ENCODE measurements around the gene CRLF3. TPM values are rescaled to one million over a fixed set of nuclear protein-coding genes. Genes with fewer than 3 reads are reported as not detected.

The CRLF3 gene, protein sequence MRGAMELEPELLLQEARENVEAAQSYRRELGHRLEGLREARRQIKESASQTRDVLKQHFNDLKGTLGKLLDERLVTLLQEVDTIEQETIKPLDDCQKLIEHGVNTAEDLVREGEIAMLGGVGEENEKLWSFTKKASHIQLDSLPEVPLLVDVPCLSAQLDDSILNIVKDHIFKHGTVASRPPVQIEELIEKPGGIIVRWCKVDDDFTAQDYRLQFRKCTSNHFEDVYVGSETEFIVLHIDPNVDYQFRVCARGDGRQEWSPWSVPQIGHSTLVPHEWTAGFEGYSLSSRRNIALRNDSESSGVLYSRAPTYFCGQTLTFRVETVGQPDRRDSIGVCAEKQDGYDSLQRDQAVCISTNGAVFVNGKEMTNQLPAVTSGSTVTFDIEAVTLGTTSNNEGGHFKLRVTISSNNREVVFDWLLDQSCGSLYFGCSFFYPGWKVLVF
- 14.1 and 14.3 TPM in 2 replicates for total RNA-seq
- long read RNA-seq, transcript CRLF3-201 (8 exons, 2,957 nt) = major isoform, 44 of 62 reads
- long read RNA-seq, partial matches to known transcripts = 8 of 62 reads
- long read RNA-seq, other reads (novel, unspliced or antisense) = 10 of 62 reads

DNA sequence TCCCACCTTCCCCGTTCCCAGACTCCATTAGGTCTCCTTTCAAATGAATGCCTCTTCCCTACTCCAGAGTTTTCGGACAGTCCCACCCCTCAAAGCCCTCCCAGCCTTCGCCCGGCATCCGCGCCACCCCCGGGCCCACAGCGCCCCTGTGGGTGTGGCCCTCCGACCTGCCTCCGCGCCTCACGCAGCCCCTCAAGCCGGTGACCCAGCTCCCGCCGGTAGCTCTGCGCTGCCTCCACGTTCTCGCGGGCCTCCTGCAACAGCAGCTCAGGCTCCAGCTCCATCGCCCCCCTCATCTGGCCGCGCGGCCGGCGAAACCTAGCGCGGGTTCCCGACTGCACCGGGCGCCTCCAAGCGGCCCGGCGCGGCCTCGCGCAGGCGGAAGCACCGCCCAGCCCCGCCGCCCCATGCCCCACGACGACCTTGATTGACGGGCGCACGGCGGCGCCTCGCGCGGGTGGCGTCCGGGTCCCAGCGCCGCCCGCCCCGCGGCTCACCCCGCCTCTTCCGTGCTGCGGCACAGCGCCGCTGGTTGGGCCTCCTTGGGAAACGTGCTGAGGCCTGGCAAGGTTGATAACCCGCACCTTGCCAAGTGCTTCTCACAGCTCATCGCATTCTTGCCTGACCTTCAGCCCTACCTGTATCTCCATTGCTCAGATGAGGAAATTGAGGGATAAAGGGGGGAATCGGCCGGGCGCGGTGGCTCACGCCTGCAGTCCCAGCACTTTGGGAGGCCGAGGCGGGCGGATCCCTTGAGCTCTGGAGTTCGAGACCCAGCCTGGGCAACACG is at the start of gene CRLF3:
TSS of gene CRLF3 (minus strand) at position 337 of the 790 bp plus-strand sequence. CDS start at position 296, 41 bp downstream.
- Mint-ChIP-seq H3K27ac (ENCODE audit: unreplicated experiment) (peak within 1 kb of the TSS; percentile 85), H3K9me3 (no peaks in the 10 kb centered on the region), H3K4me1 (peaks cover 28% of the 10 kb centered on the region), H3K4me3 (peak within 1 kb of the TSS; percentile 88), H3K36me3 (ENCODE audit: low read depth) (no peaks in the 10 kb centered on the region), H3K27me3 (ENCODE audit: low read depth) (no peaks in the 10 kb centered on the region)
- DNase-seq (ENCODE audit: low read depth, low spot score) = peak; percentile 85
- TF ChIP-seq CTCF (conservative IDR thresholded peaks at IDR 0.05) = peak; percentile 64

GRCh38 chr17:30869005-30869404 is 44.5 kb upstream of the CRLF3 start:
- Mint-ChIP-seq H3K36me3 (ENCODE audit: low read depth) (peaks cover 23% of the 10 kb centered on the region), H3K27ac (ENCODE audit: unreplicated experiment) (no peak overlapping the region), H3K9me3 (no peaks in the 10 kb centered on the region), H3K4me3 (no peak overlapping the region), H3K4me1 (no peaks in the 10 kb centered on the region), H3K27me3 (ENCODE audit: low read depth) (no peaks in the 10 kb centered on the region)
- no peak for DNase-seq (ENCODE audit: low read depth, low spot score)
- TF ChIP-seq CTCF (conservative IDR thresholded peaks at IDR 0.05) = no peak

GRCh38 chr17:30864636-30865035 is 40.1 kb upstream of the CRLF3 start:
- H3K27ac Mint-ChIP-seq (ENCODE audit: unreplicated experiment) = no peak overlapping the region
- DNase-seq (ENCODE audit: low read depth, low spot score) = no peak
- no peaks in the 10 kb centered on the region for H3K27me3 Mint-ChIP-seq (ENCODE audit: low read depth)
- peaks cover 24% of the 10 kb centered on the region for H3K36me3 Mint-ChIP-seq (ENCODE audit: low read depth)
- no peaks in the 10 kb centered on the region for H3K9me3 Mint-ChIP-seq
- no peak for TF ChIP-seq CTCF (conservative IDR thresholded peaks at IDR 0.05)
- no peak overlapping the region for H3K4me3 Mint-ChIP-seq
- no peaks in the 10 kb centered on the region for H3K4me1 Mint-ChIP-seq

GRCh38 chr17:30858556-30859250 is 34.2 kb upstream of the CRLF3 start:
- no peak for DNase-seq (ENCODE audit: low read depth, low spot score)
- Mint-ChIP-seq H3K27ac (ENCODE audit: unreplicated experiment) (no peak overlapping the region), H3K27me3 (ENCODE audit: low read depth) (no peaks in the 10 kb centered on the region), H3K36me3 (ENCODE audit: low read depth) (peaks cover 13% of the 10 kb centered on the region), H3K9me3 (no peaks in the 10 kb centered on the region), H3K4me3 (no peak overlapping the region), H3K4me1 (no peaks in the 10 kb centered on the region)
- TF ChIP-seq CTCF (conservative IDR thresholded peaks at IDR 0.05) = no peak

DNA sequence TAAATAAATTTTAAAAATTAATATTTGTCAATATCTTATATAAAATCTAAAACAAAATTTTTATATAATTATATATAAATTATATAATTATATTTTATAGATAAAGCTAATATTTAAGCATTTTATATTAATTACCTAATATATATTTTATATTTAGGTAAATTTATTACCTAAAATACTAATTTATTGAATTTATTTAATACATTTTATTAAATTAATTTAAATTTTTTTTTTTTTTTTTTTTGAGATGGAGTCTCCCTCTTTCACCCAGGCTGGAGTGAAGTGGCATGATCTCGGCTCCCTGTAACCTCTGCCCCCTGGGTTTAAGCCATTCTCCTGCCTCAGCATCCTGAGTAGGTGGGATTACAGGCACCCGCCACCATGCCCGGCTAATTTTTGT is 29.7 kb upstream of the CRLF3 start:
- Mint-ChIP-seq H3K4me1 (no peaks in the 10 kb centered on the region), H3K9me3 (no peaks in the 10 kb centered on the region), H3K36me3 (ENCODE audit: low read depth) (peaks cover 17% of the 10 kb centered on the region), H3K27ac (ENCODE audit: unreplicated experiment) (no peak overlapping the region), H3K27me3 (ENCODE audit: low read depth) (no peaks in the 10 kb centered on the region), H3K4me3 (no peak overlapping the region)
- no peak for DNase-seq (ENCODE audit: low read depth, low spot score)
- TF ChIP-seq CTCF (conservative IDR thresholded peaks at IDR 0.05) = no peak

Data from neural crest cell (in vitro differentiated cells).